ENCODE data around the gene ROPN1L. TPM values are rescaled to one million over a fixed set of nuclear protein-coding genes. Genes with fewer than 3 reads are reported as not detected.

The ROPN1L gene
- polyA plus RNA-seq, 1 donor from 2014 or later: 0.52 TPM

DNA sequence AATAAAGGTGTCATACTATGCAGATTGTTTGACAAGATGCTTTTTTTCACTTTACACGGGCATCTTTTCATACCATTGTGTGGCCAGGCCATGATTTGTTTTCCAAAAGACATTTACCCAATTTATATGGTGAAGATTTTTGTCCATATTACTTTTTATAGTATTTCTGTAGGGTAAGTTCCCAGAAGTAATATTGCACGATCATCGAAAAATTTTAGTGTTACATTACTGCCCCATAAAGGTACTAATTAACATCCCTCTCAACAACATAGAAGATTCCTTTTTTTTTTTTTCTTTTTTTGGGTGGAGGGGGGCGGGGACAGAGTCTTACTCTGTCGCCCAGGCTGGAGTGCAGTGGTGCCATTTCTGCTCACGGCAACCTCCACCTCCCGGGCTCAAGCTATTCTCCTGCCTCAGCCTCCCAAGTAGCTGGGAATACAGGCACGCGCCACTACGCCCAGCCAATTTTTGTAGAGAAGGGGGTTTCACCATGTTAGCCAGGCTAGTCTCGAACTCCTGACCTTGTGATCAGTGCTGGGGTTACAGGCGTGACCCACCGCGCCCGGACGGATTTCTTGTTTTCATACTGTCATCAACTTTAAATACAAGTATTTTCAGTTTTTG, 1.2 kb upstream of the ROPN1L start:
- TF ChIP-seq POLR2AphosphoS5 (IDR thresholded peaks at IDR 0.05): no peak
- TF ChIP-seq SMC3 (conservative IDR thresholded peaks at IDR 0.05; ENCODE audit: poor library complexity): no peak
- no peak for TF ChIP-seq CTCF (IDR thresholded peaks at IDR 0.05; ENCODE audit: poor library complexity, severe bottlenecking)
- TF ChIP-seq EP300 (conservative IDR thresholded peaks at IDR 0.05; ENCODE audit: poor library complexity, severe bottlenecking): no peak
- no peak for TF ChIP-seq TAF1 (IDR thresholded peaks at IDR 0.05; ENCODE audit: low read depth)
- TF ChIP-seq EZH2 (IDR thresholded peaks at IDR 0.05; ENCODE audit: borderline replicate concordance, insufficient read depth, low read length, poor library complexity, severe bottlenecking): no peak
- TF ChIP-seq MXI1 (conservative IDR thresholded peaks at IDR 0.05; ENCODE audit: poor library complexity, severe bottlenecking): no peak
- TF ChIP-seq, protein P1, sequence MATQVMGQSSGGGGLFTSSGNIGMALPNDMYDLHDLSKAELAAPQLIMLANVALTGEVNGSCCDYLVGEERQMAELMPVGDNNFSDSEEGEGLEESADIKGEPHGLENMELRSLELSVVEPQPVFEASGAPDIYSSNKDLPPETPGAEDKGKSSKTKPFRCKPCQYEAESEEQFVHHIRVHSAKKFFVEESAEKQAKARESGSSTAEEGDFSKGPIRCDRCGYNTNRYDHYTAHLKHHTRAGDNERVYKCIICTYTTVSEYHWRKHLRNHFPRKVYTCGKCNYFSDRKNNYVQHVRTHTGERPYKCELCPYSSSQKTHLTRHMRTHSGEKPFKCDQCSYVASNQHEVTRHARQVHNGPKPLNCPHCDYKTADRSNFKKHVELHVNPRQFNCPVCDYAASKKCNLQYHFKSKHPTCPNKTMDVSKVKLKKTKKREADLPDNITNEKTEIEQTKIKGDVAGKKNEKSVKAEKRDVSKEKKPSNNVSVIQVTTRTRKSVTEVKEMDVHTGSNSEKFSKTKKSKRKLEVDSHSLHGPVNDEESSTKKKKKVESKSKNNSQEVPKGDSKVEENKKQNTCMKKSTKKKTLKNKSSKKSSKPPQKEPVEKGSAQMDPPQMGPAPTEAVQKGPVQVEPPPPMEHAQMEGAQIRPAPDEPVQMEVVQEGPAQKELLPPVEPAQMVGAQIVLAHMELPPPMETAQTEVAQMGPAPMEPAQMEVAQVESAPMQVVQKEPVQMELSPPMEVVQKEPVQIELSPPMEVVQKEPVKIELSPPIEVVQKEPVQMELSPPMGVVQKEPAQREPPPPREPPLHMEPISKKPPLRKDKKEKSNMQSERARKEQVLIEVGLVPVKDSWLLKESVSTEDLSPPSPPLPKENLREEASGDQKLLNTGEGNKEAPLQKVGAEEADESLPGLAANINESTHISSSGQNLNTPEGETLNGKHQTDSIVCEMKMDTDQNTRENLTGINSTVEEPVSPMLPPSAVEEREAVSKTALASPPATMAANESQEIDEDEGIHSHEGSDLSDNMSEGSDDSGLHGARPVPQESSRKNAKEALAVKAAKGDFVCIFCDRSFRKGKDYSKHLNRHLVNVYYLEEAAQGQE (IDR thresholded peaks at IDR 0.05; ENCODE audit: borderline replicate concordance): no peak
- no peak for TF ChIP-seq RAD21 (conservative IDR thresholded peaks at IDR 0.05)
- Histone ChIP-seq H3F3A (ENCODE audit: insufficient read depth, low read length, poor library complexity, severe bottlenecking) (no peaks in the 10 kb centered on the region), H3K27ac (ENCODE audit: low read length) (no peak overlapping the region), H3K9ac (ENCODE audit: low read length) (no peak overlapping the region), H3K36me3 (ENCODE audit: insufficient read depth, low read length) (no peaks in the 10 kb centered on the region), H3K4me2 (ENCODE audit: low read length) (no peak overlapping the region), H3K9me2 (ENCODE audit: insufficient read depth, low read length) (no peaks in the 10 kb centered on the region), H3K27me3 (ENCODE audit: insufficient read depth, low read depth, low read length) (no peaks in the 10 kb centered on the region), H2AFZ (ENCODE audit: low read depth, low read length) (no peak overlapping the region), H4K20me1 (ENCODE audit: insufficient read depth) (no peaks in the 10 kb centered on the region), H3K4me3 (ENCODE audit: low read length) (peak overlapping the region; percentile 79), H3K79me2 (replicated peaks; ENCODE audit: insufficient read depth, low read length) (no peaks in the 10 kb centered on the region), H3K9me3 (ENCODE audit: low read length) (no peaks in the 10 kb centered on the region)

- peak overlapping the region; percentile 73 for H3K9ac ChIP-seq (ENCODE audit: low read length)
Observed at GRCh38 chr5:10441992-10442435, 335 bp downstream of the ROPN1L start.

More at GRCh38 chr5:10441992-10442435, 335 bp downstream of the ROPN1L start:
- TF ChIP-seq SMC3 (conservative IDR thresholded peaks at IDR 0.05; ENCODE audit: poor library complexity) (peak; percentile 50), CTCF (IDR thresholded peaks at IDR 0.05; ENCODE audit: poor library complexity, severe bottlenecking) (peak; percentile 37), EP300 (conservative IDR thresholded peaks at IDR 0.05; ENCODE audit: poor library complexity, severe bottlenecking) (no peak), MXI1 (conservative IDR thresholded peaks at IDR 0.05; ENCODE audit: poor library complexity, severe bottlenecking) (peak; percentile 71)
- Histone ChIP-seq H4K20me1 (ENCODE audit: insufficient read depth) (no peaks in the 10 kb centered on the region), H3K4me3 (ENCODE audit: low read length) (peak overlapping the region; percentile 79), H3K27ac (ENCODE audit: low read length) (no peak overlapping the region), H3K9me2 (ENCODE audit: insufficient read depth, low read length) (no peaks in the 10 kb centered on the region), H3K4me2 (ENCODE audit: low read length) (peak overlapping the region; percentile 84), H3F3A (ENCODE audit: insufficient read depth, low read length, poor library complexity, severe bottlenecking) (no peaks in the 10 kb centered on the region), H3K79me2 (replicated peaks; ENCODE audit: insufficient read depth, low read length) (no peaks in the 10 kb centered on the region), H3K9me3 (ENCODE audit: low read length) (no peaks in the 10 kb centered on the region), H3K36me3 (ENCODE audit: insufficient read depth, low read length) (no peaks in the 10 kb centered on the region), H2AFZ (ENCODE audit: low read depth, low read length) (peak overlapping the region; percentile 34), H3K27me3 (ENCODE audit: insufficient read depth, low read depth, low read length) (no peaks in the 10 kb centered on the region)
